Measurements from ENCODE around the gene ABI1.
A peak's percentile ranks its signal among the peaks of the same experiment; 100 is the strongest.

Gene ABI1

DNA sequence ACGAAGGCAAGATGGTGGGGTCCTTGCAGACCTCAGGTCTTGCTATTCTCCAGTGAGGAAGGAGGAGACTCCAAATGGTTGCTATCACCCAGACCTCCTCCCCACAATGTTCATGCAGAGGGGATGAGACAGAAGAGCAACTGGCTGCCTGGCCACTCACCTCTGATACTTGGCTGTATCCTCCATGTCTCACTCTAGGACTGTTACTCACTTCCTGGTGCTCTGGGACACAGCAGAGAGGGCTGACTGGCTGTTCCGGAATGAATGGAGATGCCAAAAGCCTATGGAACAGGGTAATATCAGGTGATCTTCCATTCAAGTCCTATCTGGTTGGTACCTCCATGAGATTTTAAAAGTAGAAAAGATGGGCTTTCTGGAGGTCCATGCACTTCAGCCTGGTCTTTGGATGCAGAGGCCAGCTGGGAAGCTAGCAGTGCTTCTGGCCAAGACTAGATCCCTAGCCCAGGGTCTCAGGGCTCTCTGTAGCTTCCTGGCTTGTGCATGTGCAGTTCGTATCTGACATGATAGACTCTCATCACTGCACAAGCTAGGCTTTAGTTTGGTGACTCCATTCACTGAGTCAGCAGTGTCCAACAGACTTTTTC is 27.0 kb upstream of the ABI1 start:
- TF ChIP-seq, protein P1, sequence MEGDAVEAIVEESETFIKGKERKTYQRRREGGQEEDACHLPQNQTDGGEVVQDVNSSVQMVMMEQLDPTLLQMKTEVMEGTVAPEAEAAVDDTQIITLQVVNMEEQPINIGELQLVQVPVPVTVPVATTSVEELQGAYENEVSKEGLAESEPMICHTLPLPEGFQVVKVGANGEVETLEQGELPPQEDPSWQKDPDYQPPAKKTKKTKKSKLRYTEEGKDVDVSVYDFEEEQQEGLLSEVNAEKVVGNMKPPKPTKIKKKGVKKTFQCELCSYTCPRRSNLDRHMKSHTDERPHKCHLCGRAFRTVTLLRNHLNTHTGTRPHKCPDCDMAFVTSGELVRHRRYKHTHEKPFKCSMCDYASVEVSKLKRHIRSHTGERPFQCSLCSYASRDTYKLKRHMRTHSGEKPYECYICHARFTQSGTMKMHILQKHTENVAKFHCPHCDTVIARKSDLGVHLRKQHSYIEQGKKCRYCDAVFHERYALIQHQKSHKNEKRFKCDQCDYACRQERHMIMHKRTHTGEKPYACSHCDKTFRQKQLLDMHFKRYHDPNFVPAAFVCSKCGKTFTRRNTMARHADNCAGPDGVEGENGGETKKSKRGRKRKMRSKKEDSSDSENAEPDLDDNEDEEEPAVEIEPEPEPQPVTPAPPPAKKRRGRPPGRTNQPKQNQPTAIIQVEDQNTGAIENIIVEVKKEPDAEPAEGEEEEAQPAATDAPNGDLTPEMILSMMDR (IDR thresholded peaks at IDR 0.05; ENCODE audit: low read length), result no peak
- TF ChIP-seq EZH2 (IDR thresholded peaks at IDR 0.05; ENCODE audit: borderline replicate concordance, low read length), result no peak
- H3K36me3 ChIP-seq (ENCODE audit: insufficient read depth, low read length), result no peaks in the 10 kb centered on the region

DNA sequence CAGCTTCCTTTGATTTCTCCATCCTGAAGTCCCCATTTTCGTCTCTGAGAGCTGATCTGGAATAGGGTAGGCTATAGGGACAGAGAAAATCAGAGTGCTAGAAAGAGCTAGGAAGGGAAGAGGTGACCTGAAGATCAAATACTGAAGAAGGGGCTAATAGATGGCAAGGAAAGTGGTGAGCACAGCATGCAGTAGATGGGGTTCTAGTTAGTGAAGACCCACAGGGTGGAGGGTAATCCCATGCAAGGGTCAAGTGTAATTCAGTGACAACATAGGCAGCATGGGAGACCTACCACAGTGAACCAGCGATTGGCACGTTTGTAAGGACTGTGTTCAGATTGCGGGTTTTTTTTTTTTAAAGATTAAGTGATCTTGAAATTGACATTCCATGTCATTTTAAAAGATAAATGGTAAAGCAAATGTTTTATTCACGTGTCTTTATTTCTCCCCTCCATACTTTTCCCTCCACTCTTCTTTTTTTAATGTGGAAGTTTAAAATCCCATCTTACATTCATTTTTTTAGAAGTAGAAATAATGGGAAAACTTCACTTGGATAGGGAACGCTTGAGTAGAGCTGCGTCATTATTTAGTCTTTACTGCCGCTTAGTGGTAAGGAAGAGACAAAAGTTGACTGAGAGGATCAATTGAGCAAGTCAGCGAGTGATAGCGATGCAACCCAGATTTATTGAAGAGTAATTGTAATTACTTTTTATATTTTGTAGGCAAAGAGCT is 21.0 kb upstream of the ABI1 start:
- no peak overlapping the region for H3K9ac ChIP-seq (ENCODE audit: low read length)
- peaks cover 15% of the 10 kb centered on the region for H3K4me1 ChIP-seq (ENCODE audit: insufficient read depth, low read length, severe bottlenecking)
- H3K27ac ChIP-seq (ENCODE audit: low read depth, low read length, poor library complexity, severe bottlenecking), result no peak overlapping the region
- H3K79me2 ChIP-seq (ENCODE audit: insufficient read depth, low read length), result no peaks in the 10 kb centered on the region
- no peaks in the 10 kb centered on the region for H3F3A ChIP-seq (ENCODE audit: insufficient read depth, low read length)
- no peaks in the 10 kb centered on the region for H4K20me1 ChIP-seq (ENCODE audit: insufficient read depth, low read length)
- peak overlapping the region; percentile 43 for H3K4me2 ChIP-seq (ENCODE audit: low read length)
- H2AFZ ChIP-seq (ENCODE audit: low read length), result no peak overlapping the region
- H3K27me3 ChIP-seq (ENCODE audit: insufficient read depth, low read length), result no peaks in the 10 kb centered on the region
- no peak for TF ChIP-seq EZH2 (IDR thresholded peaks at IDR 0.05; ENCODE audit: borderline replicate concordance, low read length)
- TF ChIP-seq, protein P1 (IDR thresholded peaks at IDR 0.05; ENCODE audit: low read length), result peak; percentile 85
- H3K36me3 ChIP-seq (ENCODE audit: insufficient read depth, low read length), result no peaks in the 10 kb centered on the region
- no peak overlapping the region for H3K4me3 ChIP-seq (ENCODE audit: low read depth, low read length, poor library complexity, severe bottlenecking)
- no peaks in the 10 kb centered on the region for H3K9me2 ChIP-seq (ENCODE audit: low read depth, low read length)
- no peaks in the 10 kb centered on the region for H3K9me3 ChIP-seq (ENCODE audit: low read length)

More for the DNA sequence above, 27.0 kb upstream of the ABI1 start:
- no peak overlapping the region for H3K9ac ChIP-seq (ENCODE audit: low read length)
- H3F3A ChIP-seq (ENCODE audit: insufficient read depth, low read length), result no peaks in the 10 kb centered on the region
- no peaks in the 10 kb centered on the region for H3K79me2 ChIP-seq (ENCODE audit: insufficient read depth, low read length)
- peaks cover 10% of the 10 kb centered on the region for H3K4me1 ChIP-seq (ENCODE audit: insufficient read depth, low read length, severe bottlenecking)
- no peak overlapping the region for H3K27ac ChIP-seq (ENCODE audit: low read depth, low read length, poor library complexity, severe bottlenecking)
- H3K9me3 ChIP-seq (ENCODE audit: low read length), result no peaks in the 10 kb centered on the region
- no peak overlapping the region for H3K4me3 ChIP-seq (ENCODE audit: low read depth, low read length, poor library complexity, severe bottlenecking)
- no peaks in the 10 kb centered on the region for H3K9me2 ChIP-seq (ENCODE audit: low read depth, low read length)
- H4K20me1 ChIP-seq (ENCODE audit: insufficient read depth, low read length), result no peaks in the 10 kb centered on the region
- no peak overlapping the region for H3K4me2 ChIP-seq (ENCODE audit: low read length)
- H3K27me3 ChIP-seq (ENCODE audit: insufficient read depth, low read length), result no peaks in the 10 kb centered on the region
- H2AFZ ChIP-seq (ENCODE audit: low read length), result no peak overlapping the region

DNA sequence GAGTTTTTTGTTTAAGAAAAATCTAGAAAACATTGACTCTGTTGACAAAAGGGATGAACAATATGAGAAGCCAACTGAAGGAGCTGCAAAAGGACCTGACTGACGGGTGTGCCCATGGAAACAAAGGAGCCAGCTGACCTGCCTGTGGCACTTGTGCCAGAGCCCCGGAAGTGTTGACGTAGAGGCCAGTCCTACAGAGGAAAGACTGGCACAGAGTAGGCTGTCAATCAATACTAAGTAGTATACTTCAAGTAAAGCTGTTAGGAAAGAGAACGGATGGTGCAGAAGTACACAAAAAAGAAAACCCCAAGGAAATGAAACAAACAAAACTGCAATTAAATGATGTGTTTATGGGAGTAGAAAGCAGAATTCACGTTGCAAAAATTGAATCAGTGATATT is 19.0 kb upstream of the ABI1 start:
- Histone ChIP-seq H3K36me3 (ENCODE audit: insufficient read depth, low read length) (no peaks in the 10 kb centered on the region), H3F3A (ENCODE audit: insufficient read depth, low read length) (no peaks in the 10 kb centered on the region), H2AFZ (ENCODE audit: low read length) (peak overlapping the region; percentile 78; the same call in 1 of the 2 replicates), H3K4me1 (ENCODE audit: insufficient read depth, low read length, severe bottlenecking) (peaks cover 15% of the 10 kb centered on the region), H3K27me3 (ENCODE audit: insufficient read depth, low read length) (no peaks in the 10 kb centered on the region), H3K79me2 (ENCODE audit: insufficient read depth, low read length) (no peaks in the 10 kb centered on the region), H3K4me3 (ENCODE audit: low read depth, low read length, poor library complexity, severe bottlenecking) (no peak overlapping the region), H3K9ac (ENCODE audit: low read length) (no peak overlapping the region), H3K27ac (ENCODE audit: low read depth, low read length, poor library complexity, severe bottlenecking) (no peak overlapping the region), H4K20me1 (ENCODE audit: insufficient read depth, low read length) (no peaks in the 10 kb centered on the region), H3K9me3 (ENCODE audit: low read length) (no peaks in the 10 kb centered on the region), H3K9me2 (ENCODE audit: low read depth, low read length) (no peaks in the 10 kb centered on the region), H3K4me2 (ENCODE audit: low read length) (no peak overlapping the region)
- no peak for TF ChIP-seq EZH2 (IDR thresholded peaks at IDR 0.05; ENCODE audit: borderline replicate concordance, low read length)
- TF ChIP-seq, protein P1 (IDR thresholded peaks at IDR 0.05; ENCODE audit: low read length), result no peak
